Measurements from ENCODE around the gene TROAP. TPM values are rescaled to one million over a fixed set of nuclear protein-coding genes. Genes with fewer than 3 reads are reported as not detected.
"Not testable (repeated sequence)": the region's sequence is repeated elsewhere in the genome, so short reads cannot be mapped to it uniquely, and the experiment has no call there.

Gene TROAP
- total RNA-seq, 3 donors from 2014 or later: 11.6 to 16.8 (median 13.7) TPM

- ATAC-seq: no peak
- DNase-seq: no peak
- Mint-ChIP-seq H3K36me3 (ENCODE audit: insufficient read depth) (no peaks in the 10 kb centered on the region), H3K27me3 (ENCODE audit: low read depth) (peaks cover 47% of the 10 kb centered on the region), H3K9me3 (no peaks in the 10 kb centered on the region), H3K4me1 (ENCODE audit: low read depth) (peaks cover 4% of the 10 kb centered on the region), H3K4me3 (no peak overlapping the region)
These were observed 17.1 kb upstream of the TROAP start for GRCh38 chr12:49305762-49306510.

GRCh38 chr12:49309386-49309785 lies 13.7 kb upstream of the TROAP start:
- H3K27me3 Mint-ChIP-seq (ENCODE audit: low read depth): peaks cover 38% of the 10 kb centered on the region
- no peaks in the 10 kb centered on the region for H3K9me3 Mint-ChIP-seq
- no peak overlapping the region for H3K4me3 Mint-ChIP-seq
- ATAC-seq (no peak), DNase-seq (no peak)
- no peaks in the 10 kb centered on the region for H3K36me3 Mint-ChIP-seq (ENCODE audit: insufficient read depth)
- no peaks in the 10 kb centered on the region for H3K4me1 Mint-ChIP-seq (ENCODE audit: low read depth)

DNA sequence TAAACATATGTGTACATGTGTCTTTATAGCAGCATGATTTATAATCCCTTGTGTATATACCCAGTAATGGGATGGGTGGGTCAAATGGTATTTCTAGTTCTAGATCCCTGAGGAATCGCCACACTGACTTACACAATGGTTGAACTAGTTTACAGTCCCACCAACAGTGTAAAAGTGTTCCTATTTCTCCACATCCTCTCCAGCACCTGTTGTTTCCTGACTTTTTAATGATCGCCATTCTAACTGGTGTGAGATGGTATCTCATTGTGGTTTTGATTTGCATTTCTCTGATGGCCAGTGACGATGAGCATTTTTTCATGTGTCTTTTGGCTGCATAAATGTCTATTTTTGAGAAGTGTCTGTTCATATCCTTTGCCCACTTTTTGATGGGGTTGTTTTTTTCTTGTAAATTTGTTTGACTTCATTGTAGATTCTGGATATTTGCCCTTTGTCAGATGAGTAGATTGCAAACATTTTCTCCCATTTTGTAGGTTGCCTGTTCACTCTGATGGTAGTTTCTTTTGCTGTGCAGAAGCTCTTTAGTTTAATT lies 12.5 kb upstream of the TROAP start:
- not testable (repeated sequence) for H3K4me1 Mint-ChIP-seq (ENCODE audit: low read depth); H3K4me3 Mint-ChIP-seq; DNase-seq; H3K36me3 Mint-ChIP-seq (ENCODE audit: insufficient read depth); ATAC-seq; H3K9me3 Mint-ChIP-seq
- peaks cover 34% of the 10 kb centered on the region for H3K27me3 Mint-ChIP-seq (ENCODE audit: low read depth)

DNA sequence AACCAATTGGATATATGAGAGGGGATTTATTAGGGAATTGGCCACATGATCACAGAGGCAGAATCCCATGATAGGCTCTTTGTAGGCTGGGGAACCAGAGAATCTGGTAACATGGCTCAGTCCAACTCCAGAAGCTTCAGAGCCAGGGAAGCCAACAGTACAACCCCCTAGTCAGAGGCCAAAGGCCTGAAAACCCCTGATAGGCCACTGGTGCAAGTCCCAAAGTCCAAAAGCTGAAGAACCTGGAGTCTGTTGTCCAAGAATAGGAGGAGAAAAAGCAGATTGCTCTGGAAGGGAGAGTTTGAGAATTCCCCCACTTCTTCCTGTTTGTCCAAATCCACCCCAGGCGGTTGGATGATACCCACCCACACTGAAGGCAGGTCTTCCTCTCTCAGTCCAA lies 8.2 kb upstream of the TROAP start:
- DNase-seq (no peak), ATAC-seq (no peak)
- H3K4me1 Mint-ChIP-seq (ENCODE audit: low read depth): no peaks in the 10 kb centered on the region
- no peak overlapping the region for H3K4me3 Mint-ChIP-seq
- H3K36me3 Mint-ChIP-seq (ENCODE audit: insufficient read depth): no peaks in the 10 kb centered on the region
- H3K27me3 Mint-ChIP-seq (ENCODE audit: low read depth): peaks cover 12% of the 10 kb centered on the region
- no peaks in the 10 kb centered on the region for H3K9me3 Mint-ChIP-seq

GRCh38 chr12:49317118-49317517 lies 5.9 kb upstream of the TROAP start:
- not testable (repeated sequence) for H3K27me3 Mint-ChIP-seq (ENCODE audit: low read depth); DNase-seq; H3K9me3 Mint-ChIP-seq; H3K36me3 Mint-ChIP-seq (ENCODE audit: insufficient read depth); H3K4me3 Mint-ChIP-seq; H3K4me1 Mint-ChIP-seq (ENCODE audit: low read depth); ATAC-seq

DNA sequence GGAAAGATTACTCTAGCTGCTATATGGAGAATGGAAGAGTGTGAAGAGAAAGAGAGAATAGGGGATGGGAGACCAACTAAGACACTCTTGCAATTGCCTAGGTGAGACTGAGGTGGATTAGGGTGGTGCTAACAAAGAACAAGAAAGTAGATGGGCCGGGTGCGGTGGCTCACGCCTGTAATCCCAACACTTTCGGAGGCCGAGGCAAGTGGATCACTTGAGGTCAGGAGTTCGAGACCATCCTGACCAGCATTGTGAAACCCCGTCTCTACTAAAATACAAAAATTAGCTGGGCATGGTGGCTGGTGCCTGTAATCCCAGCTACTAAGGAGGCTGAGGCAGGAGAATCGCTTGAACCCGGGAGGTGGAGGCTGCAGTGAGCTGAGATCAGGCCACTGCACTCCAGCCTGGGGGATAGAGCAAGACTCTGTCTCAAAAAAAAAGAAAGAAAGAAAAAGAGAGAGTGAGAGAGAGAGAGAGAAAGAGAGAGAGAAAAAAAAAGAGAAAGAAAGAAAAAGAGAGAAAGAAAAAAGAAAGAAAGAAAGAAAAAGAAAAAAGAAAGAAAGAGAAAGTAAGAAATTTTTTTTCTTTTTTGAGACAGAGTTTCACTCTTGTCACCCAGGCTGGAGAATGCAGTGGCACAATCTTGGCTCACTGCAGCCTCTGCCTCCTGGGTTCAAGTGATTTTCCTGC lies 2.5 kb upstream of the TROAP start:
- not testable (repeated sequence) for DNase-seq; H3K9me3 Mint-ChIP-seq; H3K36me3 Mint-ChIP-seq (ENCODE audit: insufficient read depth); H3K27me3 Mint-ChIP-seq (ENCODE audit: low read depth); ATAC-seq
- Mint-ChIP-seq H3K4me3 (peak overlapping the region; percentile 48), H3K4me1 (ENCODE audit: low read depth) (peaks cover 17% of the 10 kb centered on the region)

- Mint-ChIP-seq H3K9me3 (no peaks in the 10 kb centered on the region), H3K4me3 (peak overlapping the region; percentile 84), H3K27me3 (ENCODE audit: low read depth) (no peaks in the 10 kb centered on the region), H3K4me1 (ENCODE audit: low read depth) (peaks cover 17% of the 10 kb centered on the region), H3K36me3 (ENCODE audit: insufficient read depth) (no peaks in the 10 kb centered on the region)
- DNase-seq: no peak
- no peak for ATAC-seq
These were observed 718 bp upstream of the TROAP start for GRCh38 chr12:49322367-49322707.

DNA sequence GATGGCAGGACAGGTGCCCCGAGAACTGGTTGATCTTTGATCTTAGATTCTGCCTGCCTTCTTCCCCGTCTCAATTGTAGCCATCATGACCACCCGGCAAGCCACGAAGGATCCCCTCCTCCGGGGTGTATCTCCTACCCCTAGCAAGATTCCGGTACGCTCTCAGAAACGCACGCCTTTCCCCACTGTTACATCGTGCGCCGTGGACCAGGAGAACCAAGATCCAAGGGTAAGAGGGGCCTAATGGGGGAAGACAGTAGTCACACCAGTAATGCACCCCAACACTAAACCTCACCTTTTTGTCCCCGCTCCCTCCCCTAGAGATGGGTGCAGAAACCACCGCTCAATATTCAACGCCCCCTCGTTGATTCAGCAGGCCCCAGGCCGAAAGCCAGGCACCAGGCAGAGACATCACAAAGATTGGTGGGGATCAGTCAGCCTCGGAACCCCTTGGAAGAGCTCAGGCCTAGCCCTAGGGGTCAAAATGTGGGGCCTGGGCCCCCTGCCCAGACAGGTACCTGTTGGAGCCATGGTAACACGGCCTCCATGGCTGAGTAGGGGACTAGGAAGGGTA lies 556 bp downstream of the TROAP start:
- Mint-ChIP-seq H3K4me3 (peak overlapping the region; percentile 84), H3K27me3 (ENCODE audit: low read depth) (no peaks in the 10 kb centered on the region), H3K36me3 (ENCODE audit: insufficient read depth) (no peaks in the 10 kb centered on the region), H3K4me1 (ENCODE audit: low read depth) (peaks cover 17% of the 10 kb centered on the region), H3K9me3 (no peaks in the 10 kb centered on the region)
- DNase-seq (no peak), ATAC-seq (no peak)

- H3K4me1 Mint-ChIP-seq (ENCODE audit: low read depth): peaks cover 17% of the 10 kb centered on the region
- H3K4me3 Mint-ChIP-seq: no peak overlapping the region
- ATAC-seq (no peak), DNase-seq (no peak)
- H3K9me3 Mint-ChIP-seq: no peaks in the 10 kb centered on the region
- H3K36me3 Mint-ChIP-seq (ENCODE audit: insufficient read depth): no peaks in the 10 kb centered on the region
- no peaks in the 10 kb centered on the region for H3K27me3 Mint-ChIP-seq (ENCODE audit: low read depth)
These were observed 2.6 kb downstream of the TROAP start for GRCh38 chr12:49325606-49326005.

DNA sequence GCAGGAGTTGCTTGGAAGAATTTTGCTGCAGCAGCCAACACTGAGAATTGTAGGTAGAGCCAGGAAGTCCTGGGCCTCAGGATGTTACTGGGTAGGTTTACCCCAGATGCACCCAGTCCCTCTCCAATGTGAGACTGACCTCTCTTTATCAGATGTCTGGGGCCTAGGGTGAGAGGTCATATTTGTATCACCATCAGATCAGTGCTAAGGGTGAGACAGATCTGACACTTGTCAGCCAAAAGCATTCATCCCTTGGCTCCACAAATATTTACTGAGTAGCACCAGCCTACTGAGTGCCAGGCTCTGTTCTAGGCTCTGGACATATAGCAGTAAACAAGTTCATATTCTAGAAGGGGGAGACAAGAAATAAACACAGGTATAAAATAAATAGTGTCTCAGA lies 4.3 kb downstream of the TROAP start:
- no peaks in the 10 kb centered on the region for H3K9me3 Mint-ChIP-seq
- H3K4me3 Mint-ChIP-seq: no peak overlapping the region
- H3K4me1 Mint-ChIP-seq (ENCODE audit: low read depth): peaks cover 8% of the 10 kb centered on the region
- peaks cover 17% of the 10 kb centered on the region for H3K27me3 Mint-ChIP-seq (ENCODE audit: low read depth)
- H3K36me3 Mint-ChIP-seq (ENCODE audit: insufficient read depth): no peaks in the 10 kb centered on the region
- no peak for ATAC-seq
- no peak for DNase-seq

GRCh38 chr12:49327887-49328286 lies 4.8 kb downstream of the TROAP start:
- Mint-ChIP-seq H3K9me3 (no peaks in the 10 kb centered on the region), H3K36me3 (ENCODE audit: insufficient read depth) (no peaks in the 10 kb centered on the region), H3K27me3 (ENCODE audit: low read depth) (peaks cover 22% of the 10 kb centered on the region), H3K4me1 (ENCODE audit: low read depth) (peaks cover 7% of the 10 kb centered on the region), H3K4me3 (no peak overlapping the region)
- ATAC-seq (no peak), DNase-seq (no peak)

- Mint-ChIP-seq H3K27me3 (ENCODE audit: low read depth) (peaks cover 29% of the 10 kb centered on the region), H3K36me3 (ENCODE audit: insufficient read depth) (no peaks in the 10 kb centered on the region), H3K4me3 (no peak overlapping the region), H3K9me3 (no peaks in the 10 kb centered on the region), H3K4me1 (ENCODE audit: low read depth) (peaks cover 2% of the 10 kb centered on the region)
- ATAC-seq: no peak
- no peak for DNase-seq
These were observed 5.8 kb downstream of the TROAP start for GRCh38 chr12:49328816-49329215.

GRCh38 chr12:49330032-49330619 lies 7.1 kb downstream of the TROAP start:
- Mint-ChIP-seq H3K27me3 (ENCODE audit: low read depth) (peaks cover 40% of the 10 kb centered on the region), H3K9me3 (no peaks in the 10 kb centered on the region), H3K36me3 (ENCODE audit: insufficient read depth) (no peaks in the 10 kb centered on the region), H3K4me3 (no peak overlapping the region), H3K4me1 (ENCODE audit: low read depth) (peaks cover 6% of the 10 kb centered on the region)
- DNase-seq (no peak), ATAC-seq (no peak)

- no peaks in the 10 kb centered on the region for H3K36me3 Mint-ChIP-seq (ENCODE audit: insufficient read depth)
- H3K4me3 Mint-ChIP-seq: no peak overlapping the region
- ATAC-seq (no peak), DNase-seq (no peak)
- H3K27me3 Mint-ChIP-seq (ENCODE audit: low read depth): peaks cover 47% of the 10 kb centered on the region
- peaks cover 6% of the 10 kb centered on the region for H3K4me1 Mint-ChIP-seq (ENCODE audit: low read depth)
- no peaks in the 10 kb centered on the region for H3K9me3 Mint-ChIP-seq
These were observed 7.8 kb downstream of the TROAP start for GRCh38 chr12:49330631-49331379.
